T-helper 1 cell treated with Interleukin-12 subunit alpha and Interleukin-12 subunit beta and Interleukin-4 antibody, amounts not matched to agents 30 μg/mL and 1 μg/mL, for 36 hours (primary cell): Measurements from ENCODE around the gene STARD9.
"Not testable (repeated sequence)": the region's sequence is repeated elsewhere in the genome, so short reads cannot be mapped to it uniquely, and the experiment has no call there.

Source experiments
- H3K27ac Mint-ChIP-seq: one replicate; pipeline ENCODE4 v1.8.0; 2021; ENCODE audit warnings: mild to moderate bottlenecking, mixed read lengths
- H3K27me3 Mint-ChIP-seq: one replicate; pipeline ENCODE4 v1.8.0; 2021; ENCODE audit warnings: low read depth, mixed read lengths
- H3K36me3 Mint-ChIP-seq: one replicate; pipeline ENCODE4 v1.8.0; 2021; ENCODE audit warnings: low read depth, mixed read lengths
- H3K4me1 Mint-ChIP-seq: one replicate; pipeline ENCODE4 v1.8.0; 2021; ENCODE audit warnings: low read depth, mixed read lengths
- H3K4me3 Mint-ChIP-seq: one replicate; pipeline ENCODE4 v1.8.0; 2021; ENCODE audit warnings: mild to moderate bottlenecking, moderate library complexity, mixed read lengths
- H3K9me3 Mint-ChIP-seq: one replicate; pipeline ENCODE4 v1.8.0; 2021; ENCODE audit warnings: mixed read lengths

Gene STARD9

GRCh38 chr15:42750306-42750705 is 174.9 kb downstream of the STARD9 start:
- no peak overlapping the region for H3K4me3 Mint-ChIP-seq

DNA sequence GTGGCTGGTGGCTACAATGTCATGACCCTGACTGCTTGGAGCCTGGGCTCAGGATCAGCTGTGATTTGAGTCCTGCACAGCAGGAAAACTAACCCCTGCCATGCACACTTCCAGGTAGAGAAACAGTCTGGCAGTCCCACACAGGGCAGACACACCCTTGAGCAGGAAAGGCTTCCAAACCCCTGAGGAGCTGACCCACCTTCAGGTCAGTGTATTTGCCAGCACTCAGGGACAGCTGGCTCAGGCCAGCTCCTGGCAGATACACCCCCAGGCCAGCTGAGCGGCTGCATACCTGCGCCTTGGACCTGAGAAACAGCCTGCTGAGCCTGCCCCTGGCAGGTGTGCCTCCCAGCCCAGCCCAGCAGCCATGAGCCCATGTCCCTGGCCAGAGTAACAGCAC is 183.7 kb downstream of the STARD9 start:
- H3K36me3 Mint-ChIP-seq = peaks cover 20% of the 10 kb centered on the region
- H3K4me1 Mint-ChIP-seq = peaks cover 2% of the 10 kb centered on the region
- peaks cover 30% of the 10 kb centered on the region for H3K9me3 Mint-ChIP-seq
- no peaks in the 10 kb centered on the region for H3K27me3 Mint-ChIP-seq
- H3K27ac Mint-ChIP-seq = no peak overlapping the region
- no peak overlapping the region for H3K4me3 Mint-ChIP-seq

More at GRCh38 chr15:42750306-42750705, 174.9 kb downstream of the STARD9 start:
- no peak overlapping the region for H3K27ac Mint-ChIP-seq
- H3K4me1 Mint-ChIP-seq = no peaks in the 10 kb centered on the region
- H3K27me3 Mint-ChIP-seq = no peaks in the 10 kb centered on the region
- peaks cover 36% of the 10 kb centered on the region for H3K36me3 Mint-ChIP-seq
- H3K9me3 Mint-ChIP-seq = peaks cover 11% of the 10 kb centered on the region

- H3K9me3 Mint-ChIP-seq = peaks cover 37% of the 10 kb centered on the region
Measured at GRCh38 chr15:42760759-42761158, 185.4 kb downstream of the STARD9 start.

DNA sequence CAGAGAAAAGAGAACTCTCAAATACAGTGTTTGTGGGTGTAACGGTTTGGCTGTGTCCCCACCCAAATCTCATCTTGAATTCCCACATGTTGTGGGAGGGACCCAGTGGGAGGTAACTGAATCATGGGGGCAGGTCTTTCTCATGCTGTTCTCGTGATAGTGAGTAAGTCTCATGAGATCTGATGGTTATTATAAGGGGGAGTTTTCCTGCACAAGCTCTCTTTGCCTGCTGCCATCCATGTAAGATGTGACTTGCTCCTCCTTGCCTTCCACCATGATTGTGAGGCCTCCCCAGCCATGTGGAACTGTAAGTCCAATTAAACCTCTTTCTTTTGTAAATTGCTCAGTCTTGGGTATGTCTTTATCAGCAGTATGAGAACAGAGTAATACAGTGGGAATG is 186.4 kb downstream of the STARD9 start:
- H3K27me3 Mint-ChIP-seq, H3K4me3 Mint-ChIP-seq, H3K4me1 Mint-ChIP-seq, H3K27ac Mint-ChIP-seq: not testable (repeated sequence)
- Mint-ChIP-seq H3K9me3 (peaks cover 45% of the 10 kb centered on the region), H3K36me3 (peaks cover 25% of the 10 kb centered on the region)

More at GRCh38 chr15:42760759-42761158, 185.4 kb downstream of the STARD9 start:
- Mint-ChIP-seq H3K4me3 (no peak overlapping the region), H3K4me1 (peaks cover 2% of the 10 kb centered on the region), H3K36me3 (peaks cover 20% of the 10 kb centered on the region), H3K27ac (no peak overlapping the region), H3K27me3 (no peaks in the 10 kb centered on the region)

- not testable (repeated sequence) for H3K27ac Mint-ChIP-seq, H3K4me1 Mint-ChIP-seq, H3K27me3 Mint-ChIP-seq, H3K4me3 Mint-ChIP-seq
- Mint-ChIP-seq H3K9me3 (peaks cover 58% of the 10 kb centered on the region), H3K36me3 (peaks cover 29% of the 10 kb centered on the region)
Measured at GRCh38 chr15:42764154-42764731, 188.8 kb downstream of the STARD9 start.

GRCh38 chr15:42766109-42766508 is 190.7 kb downstream of the STARD9 start:
- Mint-ChIP-seq H3K9me3 (peaks cover 44% of the 10 kb centered on the region), H3K36me3 (peaks cover 25% of the 10 kb centered on the region)
- H3K27ac Mint-ChIP-seq, H3K27me3 Mint-ChIP-seq, H3K4me3 Mint-ChIP-seq, H3K4me1 Mint-ChIP-seq: not testable (repeated sequence)
